HG02981 (cell line): Measurements from ENCODE around the gene ITIH3.

Source experiments
- ATAC-seq: cut with Tn5 transposase; IDR thresholded peaks from one replicate; pipeline ENCODE4 v1.9.1; 2021; ENCODE audit warnings: mild to moderate bottlenecking, moderate library complexity; ENCODE audit not compliant: unreplicated experiment

The ITIH3 gene

DNA sequence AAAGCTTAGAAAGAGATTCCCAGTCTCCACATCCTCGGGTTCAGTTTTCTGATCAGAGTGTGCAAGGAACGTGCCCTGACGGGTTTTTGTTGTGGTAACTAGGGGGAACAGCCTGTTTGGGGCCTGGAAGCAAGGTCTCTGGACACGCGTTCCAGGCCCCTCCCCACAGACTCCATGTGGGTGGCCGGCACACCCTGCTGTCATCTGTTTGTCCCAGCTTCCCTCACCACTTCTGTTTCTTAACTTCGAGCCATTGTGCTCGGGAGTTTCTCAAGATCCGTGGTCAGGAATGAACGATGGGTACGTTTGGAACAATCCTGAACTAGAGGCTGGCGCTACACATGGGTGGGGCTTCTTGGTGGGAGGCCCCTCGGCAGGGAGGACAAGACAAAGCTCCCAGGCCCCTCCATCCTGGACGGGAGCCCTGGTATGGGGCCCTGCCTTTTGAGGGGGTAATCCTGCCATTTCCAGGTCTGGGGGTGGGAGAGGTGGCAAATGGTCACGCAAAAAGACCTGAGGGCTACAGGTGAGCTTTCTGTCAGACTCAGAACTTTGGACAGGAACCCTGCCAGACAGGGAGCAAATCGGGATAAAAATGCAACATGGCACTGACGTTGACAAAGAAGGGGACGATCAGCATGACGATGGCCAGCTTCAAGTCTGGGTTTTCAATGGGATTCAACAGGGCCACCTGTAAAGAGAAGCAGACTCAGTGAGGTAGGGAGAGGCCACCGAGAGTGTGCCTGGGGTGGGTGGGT lies 48.7 kb downstream of the ITIH3 start:
- ATAC-seq, result no peak

DNA sequence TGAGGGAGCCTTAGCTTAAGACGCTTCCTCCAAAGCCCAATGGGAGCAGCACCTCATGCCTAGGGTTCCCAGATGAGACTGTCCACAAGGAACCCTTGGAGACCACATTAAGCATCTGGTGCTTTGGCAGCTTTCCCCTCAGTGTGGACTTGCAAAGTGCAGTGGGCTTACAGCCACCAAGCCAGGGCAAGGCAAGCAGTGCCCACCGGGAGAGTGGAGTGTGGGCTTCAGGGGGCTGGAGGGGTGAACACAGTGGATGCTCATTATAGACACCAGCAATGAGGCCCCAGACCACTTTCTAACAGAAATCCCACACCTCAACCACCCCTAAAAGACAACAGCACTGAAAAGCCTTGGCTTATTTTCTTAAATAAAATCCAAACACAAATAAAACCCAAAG lies 49.3 kb downstream of the ITIH3 start:
- no peak for ATAC-seq

DNA sequence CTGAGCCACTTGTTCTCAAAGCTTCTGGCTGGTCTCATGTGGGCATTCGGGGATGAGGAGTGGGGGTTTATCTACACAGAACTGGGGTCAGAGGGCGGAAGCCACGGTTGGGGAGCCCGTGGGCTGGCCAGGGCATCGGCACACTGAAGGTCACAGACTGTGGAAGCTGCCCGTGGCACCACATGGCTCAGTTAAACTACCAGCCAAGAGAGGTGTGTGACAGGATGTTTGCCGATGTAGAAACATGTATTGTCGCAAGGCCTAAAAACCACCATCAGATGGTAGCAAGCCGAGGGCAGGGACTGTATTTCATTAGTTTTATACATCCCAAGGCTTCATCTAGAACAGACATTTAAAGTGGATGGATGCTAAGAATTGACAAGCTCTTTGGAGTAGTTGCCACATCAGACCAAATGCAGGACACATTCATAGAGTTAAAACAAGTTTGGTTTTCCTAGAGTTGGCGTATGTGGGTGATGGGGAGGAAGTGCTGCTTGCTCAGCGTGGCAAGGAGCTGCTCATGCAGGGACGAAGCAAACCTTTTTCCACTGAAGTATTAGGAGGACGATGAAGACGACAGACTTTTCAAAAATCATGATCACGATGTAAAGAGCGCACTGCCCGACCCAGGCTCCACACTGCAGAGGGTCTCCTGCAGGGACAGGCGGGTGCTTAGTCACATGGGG lies 49.8 kb downstream of the ITIH3 start:
- ATAC-seq, result no peak

DNA sequence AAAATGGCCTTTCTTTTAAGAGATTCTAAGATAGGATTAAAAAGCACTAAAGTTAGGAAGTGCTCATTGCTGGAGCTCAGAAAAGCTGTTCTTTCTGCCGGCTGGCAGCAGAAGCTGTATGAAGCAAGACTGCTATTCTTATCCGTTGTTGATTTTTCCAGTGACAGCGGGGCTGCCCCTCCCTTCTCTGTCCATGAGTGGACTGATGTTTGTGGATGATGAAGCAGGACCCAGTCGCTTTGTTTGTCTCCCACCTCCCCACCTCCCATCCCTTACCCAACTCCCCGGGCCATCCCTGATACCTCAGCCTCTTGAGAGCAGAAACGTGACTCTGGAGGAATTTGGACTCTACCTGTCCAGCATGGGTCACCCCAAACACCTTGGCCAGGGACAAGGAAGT lies 50.6 kb downstream of the ITIH3 start:
- no peak for ATAC-seq

DNA sequence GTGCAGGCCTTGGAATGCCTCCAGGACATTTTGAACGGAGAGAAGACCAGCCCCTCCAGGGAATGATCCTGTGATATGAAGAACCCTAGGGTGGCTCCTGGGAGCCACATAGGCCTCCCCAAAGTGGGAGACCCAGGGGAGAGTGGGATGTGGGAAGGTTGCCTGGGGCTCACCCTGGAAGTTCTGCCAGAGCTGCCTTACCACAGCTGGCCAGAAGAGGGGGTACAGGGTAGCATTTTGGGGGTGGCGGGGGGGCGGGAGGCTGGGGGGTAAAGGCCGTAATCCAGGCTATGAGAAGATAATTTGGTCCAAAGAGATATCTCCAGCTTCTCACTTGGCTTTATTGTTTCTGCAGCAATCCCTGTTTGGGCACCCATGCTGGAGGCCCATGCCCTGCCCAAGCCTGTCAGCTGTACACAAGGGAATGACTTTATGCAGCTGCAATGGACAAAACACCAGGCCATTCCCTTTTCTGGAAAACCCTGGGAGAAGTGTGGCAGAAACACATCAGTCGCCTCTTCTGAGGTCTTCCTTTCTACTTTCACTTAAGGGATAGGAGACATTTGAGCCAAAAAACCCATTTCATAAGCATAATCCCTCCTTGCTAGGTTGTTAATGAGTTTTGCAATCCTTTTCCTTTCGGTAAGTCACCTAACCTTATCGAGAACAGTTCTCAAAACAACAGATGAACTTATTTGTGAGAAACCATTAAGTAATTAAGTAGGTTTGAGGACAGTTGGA lies 51.3 kb downstream of the ITIH3 start:
- ATAC-seq, result no peak

DNA sequence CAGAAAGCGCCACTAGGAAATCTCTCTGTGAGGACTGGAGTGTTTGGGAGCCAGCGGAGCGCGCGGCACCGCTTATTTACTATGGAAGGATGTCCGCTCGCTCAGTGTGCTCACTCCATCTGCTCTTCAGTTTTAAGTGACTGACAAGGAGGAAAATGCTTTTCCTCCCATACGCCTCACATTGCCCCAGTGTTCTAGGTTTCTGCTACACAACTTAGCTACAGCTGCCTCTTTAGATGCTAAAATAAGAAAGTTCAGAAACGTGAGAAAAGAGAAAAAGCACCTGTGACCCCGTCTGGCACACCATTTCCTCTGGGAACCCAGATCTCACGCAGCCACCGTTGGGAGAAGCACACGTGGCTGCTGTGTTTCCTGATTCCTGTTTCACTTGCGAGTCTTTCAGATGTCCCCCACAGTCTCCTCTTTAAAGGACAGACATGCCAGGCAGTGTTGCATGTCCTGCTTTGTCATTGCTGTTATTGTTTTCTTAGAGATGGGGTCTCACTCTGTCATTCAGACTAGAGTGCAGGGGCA lies 51.9 kb downstream of the ITIH3 start:
- no peak for ATAC-seq

DNA sequence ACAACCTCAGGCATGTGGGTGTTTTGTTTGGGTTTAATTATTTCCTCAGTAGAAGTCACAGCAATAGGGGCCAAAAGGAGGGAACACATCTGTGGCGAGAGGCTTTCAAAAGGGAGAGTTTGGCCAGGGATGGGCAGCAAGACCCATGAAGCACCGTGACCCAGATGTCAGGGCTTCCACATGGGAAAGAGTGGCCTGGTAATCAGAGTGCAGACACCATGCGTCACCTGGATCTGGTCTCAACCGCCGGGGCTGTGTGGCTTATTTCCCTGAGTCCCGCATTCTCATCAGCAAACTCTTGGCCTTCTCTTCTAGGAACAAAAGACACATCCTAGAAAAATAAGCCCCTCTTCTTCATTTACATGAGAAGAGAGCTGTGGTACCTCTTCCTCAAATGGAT lies 52.6 kb downstream of the ITIH3 start:
- no peak for ATAC-seq

DNA sequence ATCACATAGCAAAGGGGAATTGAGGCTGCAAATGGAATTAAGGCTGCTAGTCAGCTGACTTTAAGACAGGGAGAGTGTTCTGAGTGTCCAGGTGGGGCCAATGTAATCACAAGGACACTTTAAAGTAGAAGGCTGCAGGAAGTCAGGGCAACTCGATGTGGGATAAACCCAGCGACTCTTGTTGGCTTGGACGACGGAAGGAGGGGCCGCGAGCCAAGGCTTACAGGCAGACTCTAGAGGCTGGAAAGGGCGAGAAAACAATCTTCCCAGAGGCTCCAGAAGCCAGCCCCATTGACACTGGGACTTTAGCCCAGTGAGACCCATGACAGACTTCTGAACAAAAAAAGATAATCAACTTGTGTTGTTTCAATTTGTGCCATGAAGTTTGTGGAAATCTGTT lies 53.1 kb downstream of the ITIH3 start:
- ATAC-seq, result no peak

DNA sequence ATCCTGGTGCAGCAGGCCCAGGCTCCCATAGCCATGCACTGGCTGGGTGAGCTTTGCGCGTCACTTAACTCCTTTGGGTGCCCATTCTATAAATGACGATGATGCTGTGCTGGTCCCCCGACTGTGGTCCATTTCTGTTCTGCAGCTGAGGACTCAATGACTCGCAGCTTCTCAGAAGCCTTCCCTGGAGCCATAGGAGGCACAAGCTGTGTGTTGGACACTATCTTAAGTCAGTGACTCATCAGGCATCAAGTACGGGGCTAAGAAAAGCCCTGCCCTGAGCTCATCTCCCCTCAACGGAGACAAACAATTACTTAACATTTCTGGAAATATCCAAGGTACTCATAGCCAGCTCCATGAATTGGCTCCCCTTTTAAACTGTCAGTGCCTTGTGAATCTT lies 54.0 kb downstream of the ITIH3 start:
- ATAC-seq, result no peak

DNA sequence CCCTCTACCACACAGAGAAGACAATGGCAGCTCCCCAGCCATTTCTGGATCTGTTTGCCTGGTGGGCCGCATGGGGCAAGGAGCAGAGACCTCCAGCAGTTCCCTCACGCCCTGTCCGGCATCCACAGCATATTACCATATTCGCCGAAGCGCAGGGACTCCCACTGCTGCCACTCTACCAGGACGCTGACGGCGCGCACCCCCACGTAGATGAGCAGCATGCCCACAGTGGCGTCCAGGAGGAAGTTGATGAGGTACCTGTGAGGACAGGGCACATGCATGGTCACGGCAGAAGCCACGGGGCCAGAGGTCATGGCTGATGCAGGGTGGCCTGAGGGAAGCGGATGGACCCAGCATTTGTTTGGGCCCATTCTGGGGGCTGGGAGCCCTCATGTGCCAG lies 55.1 kb downstream of the ITIH3 start:
- ATAC-seq, result no peak

DNA sequence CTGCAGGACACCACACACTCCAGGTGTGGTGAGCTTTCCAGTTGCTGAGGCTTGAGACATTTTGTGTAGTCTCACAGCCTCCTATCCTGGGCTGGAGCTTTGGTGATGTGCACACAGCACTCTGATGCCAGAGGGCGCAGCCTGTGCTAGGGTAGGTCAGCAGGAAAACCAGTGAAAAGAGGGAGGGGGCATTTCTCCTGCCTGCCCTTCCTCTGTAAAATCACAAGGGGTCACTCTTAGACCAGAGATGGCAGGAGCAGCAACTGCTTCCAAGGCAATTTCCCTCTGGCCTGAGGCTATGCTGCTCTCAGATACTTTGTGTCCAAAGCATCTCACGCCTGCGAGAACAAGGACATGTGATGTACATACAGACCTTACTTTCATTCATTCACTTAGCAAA lies 56.8 kb downstream of the ITIH3 start:
- no peak for ATAC-seq

DNA sequence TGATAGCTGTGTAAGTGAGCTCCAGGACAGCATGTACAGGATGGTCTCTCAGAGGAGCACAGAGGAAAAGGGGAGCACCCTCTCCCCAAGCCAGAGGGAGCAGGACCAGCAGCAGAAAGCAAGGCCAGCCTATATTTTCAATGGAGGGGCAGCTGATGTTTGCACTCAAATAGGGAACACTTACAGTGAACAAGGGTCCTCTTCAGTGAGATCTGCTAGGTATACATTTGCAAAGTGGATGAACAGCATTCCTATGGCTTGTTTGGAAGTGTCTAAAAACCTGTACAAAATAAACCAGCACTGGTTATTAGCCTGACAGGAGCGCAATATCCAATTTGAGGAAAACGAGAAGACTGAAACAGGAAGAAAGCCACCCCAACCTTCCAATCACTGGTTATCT lies 57.8 kb downstream of the ITIH3 start:
- ATAC-seq, result no peak

DNA sequence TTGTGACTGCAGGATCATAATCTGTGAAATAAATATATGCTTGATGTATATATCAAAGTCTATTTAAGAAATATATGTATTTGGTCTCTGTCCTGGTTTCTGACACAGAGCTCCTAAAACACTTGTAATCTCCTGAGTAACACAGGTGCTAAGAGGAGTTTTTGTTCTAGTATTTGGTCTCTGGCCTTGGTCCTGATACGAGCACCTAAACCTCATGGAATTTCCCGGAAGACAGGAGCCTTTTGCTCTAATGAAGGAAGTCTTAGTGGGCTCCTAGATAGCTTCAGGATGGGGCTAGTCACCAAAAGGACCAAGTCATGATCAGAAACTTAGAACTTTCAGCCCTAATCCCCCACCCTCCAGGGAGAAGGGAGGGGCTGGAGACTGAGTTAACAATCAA lies 59.4 kb downstream of the ITIH3 start:
- ATAC-seq, result no peak

DNA sequence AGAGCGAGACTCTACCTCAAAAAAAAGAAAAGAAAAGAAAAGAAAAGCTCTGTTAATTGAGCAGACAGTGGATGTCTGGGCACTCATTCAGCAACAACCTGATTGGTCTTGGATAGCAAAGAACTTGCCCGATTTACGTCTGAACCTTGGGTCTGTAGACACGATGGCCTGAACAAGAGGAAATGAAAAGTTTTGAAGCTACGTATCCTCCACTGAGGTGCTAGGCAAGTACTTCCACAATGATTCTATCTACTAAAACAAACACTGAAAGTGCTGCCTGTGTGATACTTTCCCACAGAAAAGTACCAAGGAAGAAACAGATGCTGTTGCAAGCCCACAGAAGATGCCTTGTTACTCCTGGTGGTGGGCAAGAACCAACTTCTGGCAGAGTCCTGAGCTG lies 62.1 kb downstream of the ITIH3 start:
- no peak for ATAC-seq

DNA sequence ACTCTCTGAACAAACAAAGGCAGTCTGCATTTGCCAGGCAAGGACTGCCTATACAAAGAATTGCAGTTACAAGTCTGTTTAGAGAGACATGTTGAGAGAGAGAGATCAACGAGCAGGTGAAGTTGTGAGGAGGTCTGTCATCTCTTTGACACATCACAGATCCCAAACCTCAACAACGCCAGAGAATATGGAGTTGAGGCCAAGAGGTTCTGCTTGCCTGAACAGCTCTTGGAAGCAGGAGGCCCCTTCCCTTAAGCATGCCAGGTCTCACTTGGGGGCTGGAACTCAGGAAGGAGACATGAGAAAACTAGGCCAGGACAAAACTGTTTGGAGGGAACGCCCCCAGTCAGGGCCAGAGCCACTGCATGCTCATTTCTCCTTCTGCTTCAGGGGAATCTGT lies 62.5 kb downstream of the ITIH3 start:
- ATAC-seq, result no peak

DNA sequence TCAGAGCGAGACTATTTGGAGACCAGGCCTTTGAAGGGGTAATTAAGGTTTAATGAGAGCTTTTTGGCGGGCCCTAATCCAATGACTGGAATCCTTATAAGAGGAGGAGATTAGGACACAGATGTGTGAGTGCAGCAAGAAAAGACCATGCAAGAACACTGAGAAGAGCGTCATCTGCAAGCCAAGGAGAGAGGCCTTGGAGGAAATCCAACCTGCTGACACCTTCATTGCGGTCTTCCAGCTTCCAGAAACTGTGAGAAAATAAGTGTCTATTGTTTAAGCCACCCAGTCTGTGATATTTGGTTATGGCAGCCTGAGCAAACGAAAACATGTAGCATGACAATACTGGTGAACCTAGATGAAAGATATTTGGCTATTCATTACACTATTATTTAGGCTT lies 63.3 kb downstream of the ITIH3 start:
- ATAC-seq, result no peak
